Tibial artery (tissue), 4 donors: ENCODE measurements around the gene SGSM2.

ENCODE experiments used
- DNase-seq, 2 donors: peaks; one replicate each; pipeline ENCODE4 v3.0.0-alpha.2; 2019
- H3K27ac ChIP-seq, 2 donors: fragments of 200-600 bp; sonication (generic) in 1 of 2; 1 replicate in 1 of 2; 2 replicates in 1 of 2; pipeline ENCODE4 v1.5.1; 2018 to 2019; ENCODE audit warnings: mild to moderate bottlenecking in 1 of 2
- H3K27me3 ChIP-seq, 2 donors: fragments of 200-600 bp; sonication (generic) in 1 of 2; one replicate each; pipeline versions ENCODE4 v1.5.1 to v1.6.0; 2016 to 2019
- H3K36me3 ChIP-seq, 3 donors: fragments of 200-600 bp; sonication (generic) in 2 of 3; one replicate each; pipeline ENCODE4 v1.5.1; 2016 to 2019; ENCODE audit warnings: mild to moderate bottlenecking in 2 of 3
- H3K4me1 ChIP-seq, 4 donors: fragments of 200-600 bp; sonication (generic) in 2 of 4; 1 replicate in 3 of 4; 2 replicates in 1 of 4; pipeline ENCODE4 v1.5.1; 2016 to 2019
- H3K4me3 ChIP-seq, 2 donors: fragments of 200-600 bp; sonication (generic) in 1 of 2; 1 replicate in 1 of 2; 2 replicates in 1 of 2; pipeline ENCODE4 v1.5.1; 2018 to 2019; ENCODE audit warnings: mild to moderate bottlenecking in 2 of 2
- H3K9me3 ChIP-seq, 3 donors: fragments of 200-600 bp; sonication (generic) in 1 of 3; one replicate each; pipeline ENCODE4 v1.5.1; 2016 to 2019
- intact Hi-C: fragments of 100-400 bp; cut with DNase I; formaldehyde crosslinking; loops from one replicate; pipeline ENCODE4 v1.15.0; 2023; ENCODE audit warnings: low total_unique reads
- TF ChIP-seq, protein P1 (sequence below), 2 experiments: fragments of 200-600 bp in 1 of 2; fragments of 450-650 bp in 1 of 2; IDR thresholded peaks; one replicate each; pipeline ENCODE4 v1.5.1; 2017 to 2019; ENCODE audit warnings: antibody characterized with exemption in 2 of 2, mild to moderate bottlenecking in 1 of 2, moderate library complexity in 1 of 2

Gene SGSM2

DNA sequence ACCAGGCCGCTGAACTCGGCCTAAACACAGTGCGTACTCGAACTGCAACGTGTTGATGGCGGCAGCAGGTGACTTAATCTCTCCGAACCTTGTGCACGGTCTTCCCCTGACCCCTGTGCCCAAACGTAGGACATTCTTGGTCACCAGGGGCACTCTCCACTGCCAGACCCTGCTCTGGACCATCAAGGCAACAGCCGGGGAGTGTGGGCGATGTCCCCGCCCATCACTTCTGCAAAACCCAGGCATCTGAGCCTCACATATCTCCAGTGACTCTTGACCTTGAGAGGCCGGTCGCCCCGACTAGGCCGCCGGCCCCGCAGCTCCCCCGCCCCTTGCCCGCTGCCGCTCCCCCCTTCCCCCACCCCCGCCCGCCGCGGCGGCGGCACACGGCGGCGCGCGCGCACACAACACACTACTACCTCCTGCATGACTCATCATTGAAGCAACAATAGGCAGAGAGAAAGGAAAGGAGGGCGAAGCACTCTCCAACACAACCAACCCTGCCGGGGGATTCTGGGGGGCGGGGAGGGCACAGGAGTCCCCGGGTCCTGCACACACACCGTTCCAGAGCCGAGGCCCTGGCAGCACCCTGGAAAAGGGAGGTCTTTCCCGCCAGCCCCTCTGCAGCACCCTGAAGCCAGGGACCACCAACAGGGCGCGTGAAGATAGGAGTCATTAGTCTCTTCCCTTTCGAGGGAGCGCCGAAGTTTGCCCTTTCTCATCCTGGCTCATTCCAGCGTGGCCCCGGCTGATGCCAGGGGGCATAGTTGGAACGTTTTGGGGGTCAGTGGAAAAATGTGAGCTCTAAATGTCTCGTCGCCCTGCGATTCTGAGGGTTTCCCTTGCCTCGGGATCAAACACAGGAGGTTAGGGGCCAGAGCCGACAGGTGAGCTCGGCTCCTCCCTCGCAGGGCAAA is 61.6 kb downstream of the SGSM2 start:
- peak in 1 of 2 donors; percentile 84 for DNase-seq
- peak overlapping the region; percentile 91 to 100 for H3K27ac ChIP-seq
- no peaks in the 10 kb centered on the region for H3K9me3 ChIP-seq
- H3K36me3 ChIP-seq = peaks cover 0 to 6% (median 0%) of the 10 kb centered on the region in 3 donors
- H3K4me1 ChIP-seq = peaks cover 12 to 73% (median 61%) of the 10 kb centered on the region in 4 donors
- peak overlapping the region; percentile 65 to 88 for H3K4me3 ChIP-seq
- intact Hi-C loops = no loop called here
- TF ChIP-seq, protein P1, sequence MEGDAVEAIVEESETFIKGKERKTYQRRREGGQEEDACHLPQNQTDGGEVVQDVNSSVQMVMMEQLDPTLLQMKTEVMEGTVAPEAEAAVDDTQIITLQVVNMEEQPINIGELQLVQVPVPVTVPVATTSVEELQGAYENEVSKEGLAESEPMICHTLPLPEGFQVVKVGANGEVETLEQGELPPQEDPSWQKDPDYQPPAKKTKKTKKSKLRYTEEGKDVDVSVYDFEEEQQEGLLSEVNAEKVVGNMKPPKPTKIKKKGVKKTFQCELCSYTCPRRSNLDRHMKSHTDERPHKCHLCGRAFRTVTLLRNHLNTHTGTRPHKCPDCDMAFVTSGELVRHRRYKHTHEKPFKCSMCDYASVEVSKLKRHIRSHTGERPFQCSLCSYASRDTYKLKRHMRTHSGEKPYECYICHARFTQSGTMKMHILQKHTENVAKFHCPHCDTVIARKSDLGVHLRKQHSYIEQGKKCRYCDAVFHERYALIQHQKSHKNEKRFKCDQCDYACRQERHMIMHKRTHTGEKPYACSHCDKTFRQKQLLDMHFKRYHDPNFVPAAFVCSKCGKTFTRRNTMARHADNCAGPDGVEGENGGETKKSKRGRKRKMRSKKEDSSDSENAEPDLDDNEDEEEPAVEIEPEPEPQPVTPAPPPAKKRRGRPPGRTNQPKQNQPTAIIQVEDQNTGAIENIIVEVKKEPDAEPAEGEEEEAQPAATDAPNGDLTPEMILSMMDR (IDR thresholded peaks at IDR 0.05) = no peak
- H3K27me3 ChIP-seq = no peaks in the 10 kb centered on the region

DNA sequence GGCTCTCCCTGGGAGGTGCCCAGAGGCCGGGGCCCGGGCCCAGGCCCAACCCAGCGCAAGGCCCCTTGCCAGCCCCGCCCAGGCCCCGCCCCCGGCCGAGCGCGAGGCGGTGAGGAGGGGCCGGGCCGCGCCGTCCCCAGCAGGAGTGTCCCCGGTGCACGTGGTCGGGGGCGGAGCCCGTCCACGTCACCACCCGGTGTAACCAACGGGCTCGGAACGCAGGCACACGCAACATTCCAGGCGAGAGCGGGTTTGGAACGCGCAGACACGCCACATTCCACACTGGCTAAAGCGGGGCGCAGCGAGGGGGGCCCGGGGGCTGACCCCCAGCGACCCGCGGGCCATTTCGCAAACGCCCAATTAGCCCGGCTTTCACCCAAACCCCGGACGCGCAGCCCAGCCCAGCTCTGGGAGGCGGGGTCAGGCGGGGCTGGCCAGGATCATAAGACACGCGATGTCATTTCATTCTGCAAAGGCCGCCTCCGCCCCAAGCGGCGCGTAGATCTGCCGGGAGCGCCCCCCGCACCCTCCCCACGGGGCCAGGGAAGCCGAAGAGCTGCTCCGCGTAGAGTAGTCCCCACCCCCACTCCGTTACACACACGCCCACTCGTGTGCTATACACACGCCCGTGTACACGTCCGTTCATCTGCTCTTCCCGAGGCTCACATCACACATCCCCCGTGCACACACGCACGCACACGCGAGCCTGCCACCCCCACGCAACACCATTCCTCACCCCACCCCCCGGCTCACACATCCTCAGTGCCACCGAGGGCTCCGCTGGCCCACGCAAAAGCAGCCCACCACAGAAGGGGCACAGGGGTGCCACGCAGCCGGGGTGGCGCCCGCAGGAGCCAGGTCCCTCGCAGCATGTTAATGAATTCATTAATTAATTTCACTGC is 62.5 kb downstream of the SGSM2 start:
- Histone ChIP-seq H3K36me3 (peaks cover 0 to 5% (median 0%) of the 10 kb centered on the region in 3 donors), H3K4me3 (peak overlapping the region; percentile 65 to 88), H3K4me1 (peaks cover 12 to 73% (median 59%) of the 10 kb centered on the region in 4 donors), H3K27ac (peak overlapping the region; percentile 91 to 100), H3K9me3 (no peaks in the 10 kb centered on the region), H3K27me3 (no peaks in the 10 kb centered on the region)
- intact Hi-C loops = no loop called here
- DNase-seq = peak; percentile 95 to 98
- TF ChIP-seq, protein P1 (IDR thresholded peaks at IDR 0.05) = no peak

DNA sequence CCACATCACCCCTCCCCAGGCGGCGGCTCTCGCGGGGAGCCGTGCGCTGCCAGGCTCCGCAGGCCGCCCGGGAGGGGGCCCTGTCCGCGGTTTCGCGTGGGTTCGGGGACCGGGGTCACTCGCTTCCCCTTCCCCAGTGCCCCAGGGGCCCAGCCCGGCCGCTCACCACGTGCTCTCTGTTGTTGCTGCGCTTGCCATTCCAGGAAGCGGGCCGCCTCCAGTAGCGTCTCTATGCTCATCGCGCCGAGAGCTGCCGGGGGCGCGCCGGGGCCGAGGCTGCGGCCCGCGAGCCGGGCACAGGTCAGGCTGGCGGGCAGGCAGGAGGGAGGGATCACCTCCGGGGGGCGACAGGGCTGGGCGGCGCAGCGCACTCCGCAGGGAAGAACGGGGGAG is 63.2 kb downstream of the SGSM2 start:
- peak in 1 of 2 donors; percentile 78 for DNase-seq
- intact Hi-C loops = no loop called here

DNA sequence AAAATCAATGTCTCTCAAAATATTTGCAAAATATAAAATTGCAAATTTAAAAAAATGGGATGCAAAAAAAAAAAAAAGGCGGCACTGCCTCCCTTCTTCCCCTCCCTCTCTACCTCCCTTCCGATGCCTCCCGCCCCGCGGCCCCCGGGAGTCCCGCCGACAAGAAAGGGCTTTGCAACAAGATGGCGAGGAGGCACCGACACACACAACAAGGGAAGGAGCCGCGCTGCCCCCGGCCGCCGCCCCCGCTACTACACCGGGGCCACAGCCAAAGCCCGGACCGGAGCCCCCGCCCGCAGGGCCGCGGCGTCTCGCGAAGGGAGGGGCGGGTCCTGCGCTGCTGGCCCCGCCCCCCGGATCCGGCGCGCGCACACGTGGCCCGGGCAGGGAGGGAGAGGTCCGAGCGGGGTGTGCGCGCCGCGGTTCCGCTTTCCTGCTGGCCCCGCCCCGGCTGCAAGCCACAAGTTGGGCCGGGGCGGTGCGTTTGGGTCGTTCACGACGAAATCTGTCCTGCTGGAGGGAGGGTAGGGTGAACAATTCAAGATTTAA is 63.6 kb downstream of the SGSM2 start, which contains the start of gene MNT:
Gene MNT, minus strand, starts transcription at position 184 of the 549 bp plus-strand sequence. CDS start 348 bp downstream, outside the sequence.
- TF ChIP-seq, protein P1 (IDR thresholded peaks at IDR 0.05) = no peak
- Histone ChIP-seq H3K27me3 (no peaks in the 10 kb centered on the region), H3K4me3 (peak within 1 kb of the TSS; percentile 65 to 88), H3K36me3 (no peaks in the 10 kb centered on the region), H3K9me3 (no peaks in the 10 kb centered on the region), H3K27ac (peak within 1 kb of the TSS; percentile 91 to 100), H3K4me1 (peaks cover 12 to 64% (median 53%) of the 10 kb centered on the region in 4 donors)
- intact Hi-C loops = no loop called here
- peak; percentile 95 to 97 for DNase-seq

More for the DNA sequence above, 63.2 kb downstream of the SGSM2 start:
- TF ChIP-seq, protein P1 (IDR thresholded peaks at IDR 0.05) = no peak
- Histone ChIP-seq H3K27ac (peak overlapping the region; percentile 91 to 100), H3K27me3 (no peaks in the 10 kb centered on the region), H3K4me1 (peaks cover 12 to 67% (median 55%) of the 10 kb centered on the region in 4 donors), H3K4me3 (peak overlapping the region; percentile 65 to 88), H3K9me3 (no peaks in the 10 kb centered on the region), H3K36me3 (no peaks in the 10 kb centered on the region)
